Tibial artery (tissue), 4 donors: ENCODE results near the gene CGREF1.
A peak's percentile ranks its signal among the peaks of the same experiment; 100 is the strongest.

ENCODE experiments used
- DNase-seq, 2 donors: peaks; one replicate each; pipeline ENCODE4 v3.0.0-alpha.2; 2019
- H3K27ac ChIP-seq, 2 donors: fragments of 200-600 bp; sonication (generic) in 1 of 2; 1 replicate in 1 of 2; 2 replicates in 1 of 2; pipeline ENCODE4 v1.5.1; 2018 to 2019; ENCODE audit warnings: mild to moderate bottlenecking in 1 of 2
- H3K27me3 ChIP-seq, 2 donors: fragments of 200-600 bp; sonication (generic) in 1 of 2; one replicate each; pipeline versions ENCODE4 v1.5.1 to v1.6.0; 2016 to 2019
- H3K36me3 ChIP-seq, 3 donors: fragments of 200-600 bp; sonication (generic) in 2 of 3; one replicate each; pipeline ENCODE4 v1.5.1; 2016 to 2019; ENCODE audit warnings: mild to moderate bottlenecking in 2 of 3
- H3K4me1 ChIP-seq, 4 donors: fragments of 200-600 bp; sonication (generic) in 2 of 4; 1 replicate in 3 of 4; 2 replicates in 1 of 4; pipeline ENCODE4 v1.5.1; 2016 to 2019
- H3K4me3 ChIP-seq, 2 donors: fragments of 200-600 bp; sonication (generic) in 1 of 2; 1 replicate in 1 of 2; 2 replicates in 1 of 2; pipeline ENCODE4 v1.5.1; 2018 to 2019; ENCODE audit warnings: mild to moderate bottlenecking in 2 of 2
- H3K9me3 ChIP-seq, 3 donors: fragments of 200-600 bp; sonication (generic) in 1 of 3; one replicate each; pipeline ENCODE4 v1.5.1; 2016 to 2019
- CTCF ChIP-seq, 2 experiments: fragments of 200-600 bp in 1 of 2; fragments of 450-650 bp in 1 of 2; IDR thresholded peaks; one replicate each; pipeline ENCODE4 v1.5.1; 2017 to 2019; ENCODE audit warnings: antibody characterized with exemption in 2 of 2, mild to moderate bottlenecking in 1 of 2, moderate library complexity in 1 of 2
- intact Hi-C: fragments of 100-400 bp; cut with DNase I; formaldehyde crosslinking; loops from one replicate; pipeline ENCODE4 v1.15.0; 2023; ENCODE audit warnings: low total_unique reads

CGREF1 gene

GRCh38 chr2:27083410-27084296 lies 35.3 kb downstream of the CGREF1 start:
- H3K27me3 ChIP-seq, result no peaks in the 10 kb centered on the region
- H3K4me3 ChIP-seq, result no peak overlapping the region
- H3K4me1 ChIP-seq, result peaks cover 0 to 65% (median 51%) of the 10 kb centered on the region in 4 donors
- peaks cover 10 to 19% (median 18%) of the 10 kb centered on the region in 3 donors for H3K36me3 ChIP-seq
- intact Hi-C loops, result loop anchor here (2.0 to 5.0 kb wide), 2 partner anchors 51 to 113 kb away; partner anchors contain the start of genes MAPRE3 and TMEM214
- TF ChIP-seq CTCF (IDR thresholded peaks at IDR 0.05), result no peak
- no peaks in the 10 kb centered on the region for H3K9me3 ChIP-seq
- H3K27ac ChIP-seq, result no peak overlapping the region
- no peak for DNase-seq

GRCh38 chr2:27082773-27083409 lies 36.0 kb downstream of the CGREF1 start:
- intact Hi-C loops, result loop anchor here (5.0 kb wide), 1 partner anchor 51 kb away; the partner anchor contains the start of gene TMEM214
- Histone ChIP-seq H3K36me3 (peaks cover 10 to 19% (median 18%) of the 10 kb centered on the region in 3 donors), H3K27ac (no peak overlapping the region), H3K4me3 (no peak overlapping the region), H3K4me1 (peaks cover 0 to 68% (median 54%) of the 10 kb centered on the region in 4 donors), H3K9me3 (no peaks in the 10 kb centered on the region), H3K27me3 (no peaks in the 10 kb centered on the region)
- DNase-seq, result no peak
- TF ChIP-seq CTCF (IDR thresholded peaks at IDR 0.05), result no peak

GRCh38 chr2:27081984-27082772 lies 36.8 kb downstream of the CGREF1 start:
- peaks cover 10 to 19% (median 18%) of the 10 kb centered on the region in 3 donors for H3K36me3 ChIP-seq
- no peaks in the 10 kb centered on the region for H3K27me3 ChIP-seq
- DNase-seq, result no peak
- TF ChIP-seq CTCF (IDR thresholded peaks at IDR 0.05), result no peak
- intact Hi-C loops, result loop anchor here (5.0 kb wide), 1 partner anchor 50 kb away; the partner anchor contains the start of gene TMEM214
- H3K4me3 ChIP-seq, result no peak overlapping the region
- peaks cover 0 to 68% (median 55%) of the 10 kb centered on the region in 4 donors for H3K4me1 ChIP-seq
- no peaks in the 10 kb centered on the region for H3K9me3 ChIP-seq
- peak overlapping the region; percentile 46 to 64 for H3K27ac ChIP-seq

DNA sequence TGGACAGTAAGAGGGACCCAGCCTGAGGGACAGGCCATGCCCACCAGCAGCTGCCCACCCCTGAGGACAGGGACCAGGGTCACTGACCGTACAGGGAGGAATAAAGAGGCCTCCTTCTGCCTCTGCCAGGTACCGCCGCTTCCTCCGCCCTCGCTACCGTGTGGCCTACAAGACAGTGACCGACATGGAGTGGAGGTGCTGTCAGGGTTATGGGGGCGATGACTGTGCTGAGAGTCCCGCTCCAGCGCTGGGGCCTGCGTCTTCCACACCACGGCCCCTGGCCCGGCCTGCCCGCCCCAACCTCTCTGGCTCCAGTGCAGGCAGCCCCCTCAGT lies 38.4 kb downstream of the CGREF1 start:
- intact Hi-C loops, result loop anchor here (5.0 kb wide), 1 partner anchor 48 kb away; the partner anchor contains the start of gene TMEM214
- Histone ChIP-seq H3K27ac (peak overlapping the region; percentile 96 to 98), H3K36me3 (peaks cover 10 to 19% (median 18%) of the 10 kb centered on the region in 3 donors), H3K4me3 (peak overlapping the region; percentile 67 to 75), H3K27me3 (no peaks in the 10 kb centered on the region), H3K4me1 (peaks cover 0 to 57% (median 56%) of the 10 kb centered on the region in 4 donors), H3K9me3 (no peaks in the 10 kb centered on the region)
- no peak for DNase-seq
- no peak for TF ChIP-seq CTCF (IDR thresholded peaks at IDR 0.05)

GRCh38 chr2:27080140-27080469 lies 38.8 kb downstream of the CGREF1 start:
- Histone ChIP-seq H3K9me3 (no peaks in the 10 kb centered on the region), H3K27me3 (no peaks in the 10 kb centered on the region), H3K27ac (peak overlapping the region; percentile 96 to 98), H3K4me1 (peaks cover 0 to 56% (median 54%) of the 10 kb centered on the region in 4 donors), H3K36me3 (peaks cover 10 to 19% (median 18%) of the 10 kb centered on the region in 3 donors), H3K4me3 (peak overlapping the region; percentile 67 to 75)
- no peak for DNase-seq
- TF ChIP-seq CTCF (IDR thresholded peaks at IDR 0.05), result no peak
- intact Hi-C loops, result loop anchor here (5.0 kb wide), 1 partner anchor 48 kb away; the partner anchor contains the start of gene TMEM214
